Mucosa of rectum (tissue), 2 donors: ENCODE data around the gene ADCY6.
A peak's percentile ranks its signal among the peaks of the same experiment; 100 is the strongest.

Source experiments
- H3K27ac ChIP-seq, 2 donors: one replicate each; pipeline ENCODE4 v1.7.0; 2013; ENCODE audit warnings: inconsistent platforms in 2 of 2, low read depth in 2 of 2, low read length in 2 of 2
- H3K27me3 ChIP-seq, 2 donors: one replicate each; pipeline ENCODE4 v1.7.0; 2013; ENCODE audit warnings: low read length in 2 of 2; ENCODE audit not compliant: control insufficient read depth in 2 of 2, insufficient read depth in 2 of 2
- H3K36me3 ChIP-seq, 2 donors: one replicate each; pipeline ENCODE4 v1.7.0; 2013; ENCODE audit warnings: low read length in 2 of 2; ENCODE audit not compliant: control insufficient read depth in 2 of 2, insufficient read depth in 2 of 2
- H3K4me1 ChIP-seq, 2 donors: one replicate each; pipeline ENCODE4 v1.7.0; 2013; ENCODE audit warnings: low read length in 2 of 2, mild to moderate bottlenecking in 1 of 2; ENCODE audit not compliant: control insufficient read depth in 2 of 2, insufficient read depth in 2 of 2
- H3K4me3 ChIP-seq, 2 donors: one replicate each; pipeline ENCODE4 v1.7.0; 2013; ENCODE audit warnings: low read length in 2 of 2
- H3K9ac ChIP-seq, 2 donors: one replicate each; pipeline ENCODE4 v1.7.0; 2013; ENCODE audit warnings: low read length in 2 of 2, low read depth in 1 of 2, mild to moderate bottlenecking in 1 of 2
- H3K9me3 ChIP-seq, 2 donors: one replicate each; pipeline ENCODE4 v1.7.0; 2013; ENCODE audit warnings: low read length in 2 of 2; ENCODE audit not compliant: control insufficient read depth in 2 of 2
- donor health status: healthy.
- donor health status: Normal muscosa, but diverticular disease.

The ADCY6 gene

GRCh38 chr12:48788854-48789775 lies at the start of gene ADCY6:
Gene ADCY6, minus strand, starts transcription at chr12:48789089. Its CDS starts 5,655 bp downstream, at chr12:48783434.
- peaks cover 26 to 30% of the 10 kb centered on the region in 2 donors for H3K4me1 ChIP-seq
- H3K9ac ChIP-seq = peak within 1 kb of the TSS; percentile 81 to 84

GRCh38 chr12:48838048-48838447 lies 49.2 kb upstream of the ADCY6 start:
- Histone ChIP-seq H3K9ac (no peak overlapping the region), H3K4me1 (no peaks in the 10 kb centered on the region), H3K36me3 (peaks cover 63% of the 10 kb centered on the region in 2 donors), H3K4me3 (no peak overlapping the region), H3K27ac (no peak overlapping the region), H3K9me3 (no peaks in the 10 kb centered on the region), H3K27me3 (no peaks in the 10 kb centered on the region)

More at GRCh38 chr12:48788854-48789775, at the start of gene ADCY6:
- H3K9me3 ChIP-seq = no peaks in the 10 kb centered on the region
- H3K36me3 ChIP-seq = no peaks in the 10 kb centered on the region
- peak within 1 kb of the TSS; percentile 85 to 92 for H3K27ac ChIP-seq
- H3K27me3 ChIP-seq = no peaks in the 10 kb centered on the region
- H3K4me3 ChIP-seq = peak within 1 kb of the TSS; percentile 80

GRCh38 chr12:48832321-48833060 lies 43.6 kb upstream of the ADCY6 start:
- no peaks in the 10 kb centered on the region for H3K27me3 ChIP-seq
- no peak overlapping the region for H3K4me3 ChIP-seq
- H3K9me3 ChIP-seq = no peaks in the 10 kb centered on the region
- H3K4me1 ChIP-seq = no peaks in the 10 kb centered on the region
- no peak overlapping the region for H3K27ac ChIP-seq
- H3K9ac ChIP-seq = no peak overlapping the region
- peaks cover 84 to 90% of the 10 kb centered on the region in 2 donors for H3K36me3 ChIP-seq

GRCh38 chr12:48831257-48831656 lies 42.4 kb upstream of the ADCY6 start:
- Histone ChIP-seq H3K27me3 (no peaks in the 10 kb centered on the region), H3K27ac (no peak overlapping the region), H3K9ac (no peak overlapping the region), H3K36me3 (peaks cover 75 to 88% of the 10 kb centered on the region in 2 donors), H3K9me3 (no peaks in the 10 kb centered on the region), H3K4me1 (no peaks in the 10 kb centered on the region), H3K4me3 (no peak overlapping the region)

- Histone ChIP-seq H3K4me1 (no peaks in the 10 kb centered on the region), H3K9me3 (no peaks in the 10 kb centered on the region), H3K27me3 (no peaks in the 10 kb centered on the region), H3K4me3 (no peak overlapping the region), H3K36me3 (peaks cover 69 to 89% of the 10 kb centered on the region in 2 donors), H3K27ac (no peak overlapping the region), H3K9ac (no peak overlapping the region)
Measured at GRCh38 chr12:48828841-48829575, 40.1 kb upstream of the ADCY6 start.

GRCh38 chr12:48828293-48828692 lies 39.4 kb upstream of the ADCY6 start:
- no peak overlapping the region for H3K27ac ChIP-seq
- no peaks in the 10 kb centered on the region for H3K4me1 ChIP-seq
- no peaks in the 10 kb centered on the region for H3K9me3 ChIP-seq
- H3K4me3 ChIP-seq = no peak overlapping the region
- H3K36me3 ChIP-seq = peaks cover 62 to 88% of the 10 kb centered on the region in 2 donors
- no peak overlapping the region for H3K9ac ChIP-seq
- H3K27me3 ChIP-seq = no peaks in the 10 kb centered on the region

- no peak overlapping the region for H3K4me3 ChIP-seq
- H3K36me3 ChIP-seq = peaks cover 55 to 85% of the 10 kb centered on the region in 2 donors
- H3K9ac ChIP-seq = no peak overlapping the region
- H3K27me3 ChIP-seq = no peaks in the 10 kb centered on the region
- H3K27ac ChIP-seq = no peak overlapping the region
- H3K4me1 ChIP-seq = no peaks in the 10 kb centered on the region
- H3K9me3 ChIP-seq = no peaks in the 10 kb centered on the region
Measured at GRCh38 chr12:48827513-48828096, 38.7 kb upstream of the ADCY6 start.

- Histone ChIP-seq H3K27ac (no peak overlapping the region), H3K36me3 (peaks cover 49 to 79% of the 10 kb centered on the region in 2 donors), H3K4me3 (no peak overlapping the region), H3K9me3 (no peaks in the 10 kb centered on the region), H3K27me3 (no peaks in the 10 kb centered on the region), H3K9ac (no peak overlapping the region), H3K4me1 (no peaks in the 10 kb centered on the region)
Measured at GRCh38 chr12:48827026-48827425, 38.1 kb upstream of the ADCY6 start.

- Histone ChIP-seq H3K36me3 (peaks cover 42 to 72% of the 10 kb centered on the region in 2 donors), H3K4me1 (no peaks in the 10 kb centered on the region), H3K27me3 (no peaks in the 10 kb centered on the region), H3K9me3 (no peaks in the 10 kb centered on the region), H3K9ac (no peak overlapping the region), H3K27ac (no peak overlapping the region), H3K4me3 (no peak overlapping the region)
Measured at GRCh38 chr12:48826209-48826855, 37.4 kb upstream of the ADCY6 start.
